GM12891 (cell line): Measurements from ENCODE around the gene TRMT1.

Experiments
- PAX5 ChIP-seq: IDR thresholded peaks from 2 replicates; pipeline ENCODE4 v1.6.1; 2011; ENCODE audit warnings: low read length, moderate library complexity, mild to moderate bottlenecking; ENCODE audit not compliant: insufficient read depth, severe bottlenecking
- POLR2A ChIP-seq: IDR thresholded peaks from 2 replicates; pipeline ENCODE4 v1.6.1; 2011; ENCODE audit warnings: low read depth, low read length, control low read depth
- POLR2AphosphoS5 ChIP-seq: IDR thresholded peaks from 2 replicates; pipeline ENCODE4 v1.6.1; 2011; ENCODE audit warnings: low read depth, low read length, control low read depth
- POU2F2 ChIP-seq: IDR thresholded peaks from 2 replicates; pipeline ENCODE4 v1.6.1; 2011; ENCODE audit warnings: low read depth, mild to moderate bottlenecking, control low read depth, low read length, moderate library complexity
- TAF1 ChIP-seq: IDR thresholded peaks from 2 replicates; pipeline ENCODE4 v1.6.1; 2011; ENCODE audit warnings: low read depth, low read length, control low read depth

DNA sequence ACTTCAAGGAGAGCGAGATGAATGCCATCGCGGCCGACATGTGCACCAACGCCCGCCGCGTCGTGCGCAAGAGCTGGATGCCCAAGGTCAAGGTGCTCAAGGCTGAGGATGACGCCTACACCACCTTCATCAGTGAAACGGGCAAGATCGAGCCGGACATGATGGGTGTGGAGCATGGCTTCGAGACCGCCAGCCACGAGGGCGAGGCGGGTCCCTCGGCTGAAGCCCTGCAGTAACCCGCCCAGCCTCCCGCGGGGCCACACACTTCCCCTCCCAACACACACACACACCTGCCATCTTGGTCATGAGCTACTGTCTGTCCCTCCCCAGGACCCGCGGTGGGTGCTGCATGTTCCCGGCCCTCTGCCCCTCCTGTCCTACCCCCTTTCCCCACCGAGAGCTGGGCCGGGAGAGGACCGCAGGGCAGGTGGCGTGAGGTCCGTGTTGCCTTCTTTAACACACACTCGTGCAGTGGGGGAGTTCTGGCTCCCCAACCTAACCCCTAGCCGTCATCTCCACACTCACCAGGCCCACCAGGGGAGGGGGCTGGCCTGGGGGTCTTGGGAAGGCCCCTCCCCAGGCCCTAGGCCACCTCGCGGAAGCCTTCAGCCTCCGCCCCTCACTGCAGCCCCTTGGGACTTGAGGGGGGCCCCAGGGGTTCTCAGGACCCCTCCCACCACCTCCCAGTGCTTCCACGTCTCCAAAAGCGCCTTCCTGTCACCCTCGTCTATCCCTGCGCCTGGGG lies 21.8 kb upstream of the TRMT1 start:
- TF ChIP-seq POLR2A (no peak), TAF1 (no peak), POU2F2 (no peak), POLR2AphosphoS5 (no peak), PAX5 (no peak)
